Karpas-422 (cell line): Measurements from ENCODE around the gene SH2D7. TPM values are rescaled to one million over a fixed set of nuclear protein-coding genes. Genes with fewer than 3 reads are reported as not detected.

Experiments used
- DNase-seq: peaks from one replicate; pipeline ENCODE4 v3.0.0-alpha.2; 2015
- H2AFZ ChIP-seq: fragments of 200-600 bp; sonication (generic); 2 replicates; pipeline ENCODE4 v1.6.1; 2014; ENCODE audit warnings: antibody characterized with exemption, low read length, mixed read lengths
- H3K27ac ChIP-seq: fragments of 200-600 bp; sonication (generic); 2 replicates; pipeline ENCODE4 v1.5.1; 2014; ENCODE audit warnings: mild to moderate bottlenecking, low read length, moderate library complexity
- H3K27me3 ChIP-seq: fragments of 200-600 bp; sonication (generic); 2 replicates; pipeline ENCODE4 v1.6.1; 2014; ENCODE audit warnings: low read length, mixed read lengths
- H3K36me3 ChIP-seq: fragments of 200-600 bp; sonication (generic); 2 replicates; pipeline ENCODE4 v1.6.1; 2014; ENCODE audit warnings: low read length, mixed read lengths; ENCODE audit not compliant: insufficient read depth
- H3K4me1 ChIP-seq: fragments of 200-600 bp; sonication (generic); 2 replicates; pipeline ENCODE4 v1.6.1; 2014; ENCODE audit warnings: mild to moderate bottlenecking, low read length, mixed read lengths
- H3K4me2 ChIP-seq: fragments of 200-600 bp; sonication (generic); 2 replicates; pipeline ENCODE4 v1.6.1; 2014; ENCODE audit warnings: low read length, low read depth, mild to moderate bottlenecking; ENCODE audit not compliant: poor library complexity, severe bottlenecking
- H3K4me3 ChIP-seq: fragments of 200-600 bp; sonication (generic); 2 replicates; pipeline ENCODE4 v1.5.1; 2014; ENCODE audit warnings: mild to moderate bottlenecking, antibody characterized with exemption, low read length, mixed read lengths
- H3K79me2 ChIP-seq: fragments of 200-600 bp; sonication (generic); 2 replicates; pipeline ENCODE4 v1.6.1; 2014; ENCODE audit warnings: mild to moderate bottlenecking, low read length, mixed read lengths
- H3K9ac ChIP-seq: fragments of 200-600 bp; sonication (generic); 2 replicates; pipeline ENCODE4 v1.6.0; 2014; ENCODE audit warnings: low read length
- H3K9me2 ChIP-seq: fragments of 200-600 bp; sonication (generic), shearing (Covaris generic); replicated peaks from 2 replicates; pipeline ENCODE4 v1.6.0; 2014; ENCODE audit warnings: mild to moderate bottlenecking, low read length, moderate library complexity; ENCODE audit not compliant: insufficient read depth
- H3K9me3 ChIP-seq: fragments of 300-700, 200-600 bp; sonication (generic); 2 replicates; pipeline ENCODE4 v1.6.1; 2014; ENCODE audit warnings: low read length, mixed read lengths
- H4K20me1 ChIP-seq: fragments of 200-600 bp; sonication (generic); 2 replicates; pipeline ENCODE4 v1.6.1; 2014; ENCODE audit warnings: mild to moderate bottlenecking, antibody characterized with exemption, low read length, low read depth; ENCODE audit not compliant: insufficient read depth
- total RNA-seq: library from RNA; depleted of rRNA; stranded (reverse); fragments of >200 nt; shearing (Covaris generic); gene quantifications from 2 replicates; pipeline ENCODE4 v1.2.3, GENCODE V29; 2014; ENCODE audit warnings: low replicate concordance

The SH2D7 gene
- total RNA-seq, 1 experiment from 2014 or later, result not detected

DNA sequence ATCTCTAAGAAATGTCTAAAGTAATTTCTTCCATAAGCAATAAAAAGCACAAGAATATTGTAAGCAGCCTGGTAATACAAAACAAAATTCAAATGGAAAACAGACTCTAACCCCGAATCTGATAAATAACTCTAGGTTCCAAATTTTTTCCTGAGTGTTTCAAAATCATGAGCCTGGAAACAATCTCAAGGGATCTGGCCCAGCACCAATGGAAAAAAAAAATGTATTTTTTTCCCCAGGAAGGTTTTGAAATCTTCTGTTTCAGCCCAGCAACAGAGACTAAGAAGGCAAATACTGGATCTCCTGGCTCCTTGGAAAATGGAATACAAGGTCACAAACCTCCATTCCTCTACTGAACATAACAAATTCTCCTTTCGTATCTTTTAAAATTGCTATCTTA, 27.8 kb upstream of the SH2D7 start:
- peaks cover 3% of the 10 kb centered on the region; the same call in 1 of the 2 replicates for H4K20me1 ChIP-seq
- no peaks in the 10 kb centered on the region for H3K36me3 ChIP-seq
- H3K9me2 ChIP-seq, result no peaks in the 10 kb centered on the region
- no peak for DNase-seq
- H3K27ac ChIP-seq, result peak overlapping the region; percentile 94
- H3K9ac ChIP-seq, result no peak overlapping the region
- no peaks in the 10 kb centered on the region for H3K27me3 ChIP-seq
- peak overlapping the region; percentile 77 for H3K4me2 ChIP-seq
- H3K4me1 ChIP-seq, result peaks cover 97% of the 10 kb centered on the region
- no peak overlapping the region for H2AFZ ChIP-seq
- H3K4me3 ChIP-seq, result no peak overlapping the region
- peaks cover 92% of the 10 kb centered on the region for H3K79me2 ChIP-seq
- no peaks in the 10 kb centered on the region for H3K9me3 ChIP-seq

DNA sequence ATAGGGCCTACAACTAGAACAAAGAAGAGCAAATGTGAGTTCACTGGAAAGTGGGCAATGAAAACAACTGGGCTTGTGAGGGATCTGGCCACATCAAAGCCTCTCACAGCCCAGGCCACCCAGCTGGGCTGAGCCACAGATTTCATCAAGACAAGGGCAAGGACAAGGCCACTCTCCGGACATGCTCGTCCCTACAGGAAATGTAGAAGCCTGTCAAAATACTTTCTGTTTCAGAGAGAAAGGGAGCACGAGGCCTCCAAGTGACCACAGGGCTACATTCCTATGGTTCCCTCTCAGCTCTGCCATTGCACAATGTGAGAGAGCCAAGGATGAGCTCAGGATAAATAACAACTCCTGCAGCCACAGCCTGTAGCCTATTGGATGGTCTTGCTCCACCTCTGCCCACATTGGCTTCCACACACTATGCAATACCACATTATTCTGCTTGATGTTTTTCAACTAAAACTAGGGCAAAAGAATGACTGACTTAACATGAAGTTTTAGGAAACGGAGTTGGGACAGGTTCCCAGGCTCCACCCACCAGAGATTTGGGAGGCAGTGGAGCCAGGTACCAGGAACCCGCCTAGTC, 27.0 kb upstream of the SH2D7 start:
- Histone ChIP-seq H4K20me1 (peaks cover 3% of the 10 kb centered on the region; the same call in 1 of the 2 replicates), H3K79me2 (peaks cover 92% of the 10 kb centered on the region), H3K27ac (peak overlapping the region; percentile 94), H3K4me2 (peak overlapping the region; percentile 77), H3K4me1 (peaks cover 97% of the 10 kb centered on the region), H3K36me3 (no peaks in the 10 kb centered on the region), H3K4me3 (peak overlapping the region; percentile 49), H3K27me3 (no peaks in the 10 kb centered on the region), H3K9me2 (no peaks in the 10 kb centered on the region), H3K9me3 (no peaks in the 10 kb centered on the region), H2AFZ (no peak overlapping the region), H3K9ac (peak overlapping the region; percentile 66)
- no peak for DNase-seq

GRCh38 chr15:78065973-78066946, 26.1 kb upstream of the SH2D7 start:
- Histone ChIP-seq H3K4me2 (peak overlapping the region; percentile 77), H3K9ac (peak overlapping the region; percentile 66), H3K4me1 (peaks cover 95% of the 10 kb centered on the region), H4K20me1 (peaks cover 3% of the 10 kb centered on the region; the same call in 1 of the 2 replicates), H3K36me3 (no peaks in the 10 kb centered on the region), H2AFZ (no peak overlapping the region), H3K79me2 (peaks cover 92% of the 10 kb centered on the region), H3K9me2 (no peaks in the 10 kb centered on the region), H3K9me3 (no peaks in the 10 kb centered on the region), H3K4me3 (peak overlapping the region; percentile 49), H3K27me3 (no peaks in the 10 kb centered on the region), H3K27ac (peak overlapping the region; percentile 94)
- DNase-seq, result peak; percentile 71

GRCh38 chr15:78067328-78068228, 24.8 kb upstream of the SH2D7 start:
- H3K79me2 ChIP-seq, result peaks cover 96% of the 10 kb centered on the region
- H3K9me2 ChIP-seq, result no peaks in the 10 kb centered on the region
- peak overlapping the region; percentile 94 for H3K27ac ChIP-seq
- no peaks in the 10 kb centered on the region for H3K27me3 ChIP-seq
- peaks cover 3% of the 10 kb centered on the region; the same call in 1 of the 2 replicates for H4K20me1 ChIP-seq
- H3K4me1 ChIP-seq, result peaks cover 97% of the 10 kb centered on the region
- no peaks in the 10 kb centered on the region for H3K36me3 ChIP-seq
- H3K9ac ChIP-seq, result peak overlapping the region; percentile 66
- DNase-seq, result peak; percentile 58
- H2AFZ ChIP-seq, result no peak overlapping the region
- peak overlapping the region; percentile 49; the same call in 1 of the 2 replicates for H3K4me3 ChIP-seq
- H3K4me2 ChIP-seq, result peak overlapping the region; percentile 77
- H3K9me3 ChIP-seq, result no peaks in the 10 kb centered on the region

DNA sequence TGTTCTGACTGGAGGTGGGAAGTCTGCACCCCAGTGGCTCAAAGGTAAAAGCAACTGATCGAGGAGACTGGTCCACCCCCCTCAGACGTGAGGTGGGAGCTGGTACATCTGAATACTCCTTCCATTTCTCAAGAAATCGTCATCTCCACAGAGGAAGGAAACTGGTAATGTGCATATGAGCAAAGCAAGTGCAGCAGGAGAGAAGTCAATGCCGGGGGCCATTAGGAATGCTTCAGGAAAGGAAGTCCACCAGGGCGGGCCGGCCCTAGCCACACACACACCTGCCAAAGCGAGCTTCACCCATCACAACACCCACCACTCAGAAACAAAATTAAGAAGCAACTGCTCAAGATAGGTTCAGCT, 23.3 kb upstream of the SH2D7 start:
- Histone ChIP-seq H3K9me3 (no peaks in the 10 kb centered on the region), H3K4me3 (peak overlapping the region; percentile 49; the same call in 1 of the 2 replicates), H3K27ac (peak overlapping the region; percentile 94), H4K20me1 (peaks cover 3% of the 10 kb centered on the region; the same call in 1 of the 2 replicates), H3K9ac (peak overlapping the region; percentile 66), H3K9me2 (no peaks in the 10 kb centered on the region), H3K4me2 (peak overlapping the region; percentile 77), H3K79me2 (peaks cover 88% of the 10 kb centered on the region), H2AFZ (no peak overlapping the region), H3K4me1 (peaks cover 87% of the 10 kb centered on the region), H3K36me3 (no peaks in the 10 kb centered on the region), H3K27me3 (no peaks in the 10 kb centered on the region)
- DNase-seq, result no peak

DNA sequence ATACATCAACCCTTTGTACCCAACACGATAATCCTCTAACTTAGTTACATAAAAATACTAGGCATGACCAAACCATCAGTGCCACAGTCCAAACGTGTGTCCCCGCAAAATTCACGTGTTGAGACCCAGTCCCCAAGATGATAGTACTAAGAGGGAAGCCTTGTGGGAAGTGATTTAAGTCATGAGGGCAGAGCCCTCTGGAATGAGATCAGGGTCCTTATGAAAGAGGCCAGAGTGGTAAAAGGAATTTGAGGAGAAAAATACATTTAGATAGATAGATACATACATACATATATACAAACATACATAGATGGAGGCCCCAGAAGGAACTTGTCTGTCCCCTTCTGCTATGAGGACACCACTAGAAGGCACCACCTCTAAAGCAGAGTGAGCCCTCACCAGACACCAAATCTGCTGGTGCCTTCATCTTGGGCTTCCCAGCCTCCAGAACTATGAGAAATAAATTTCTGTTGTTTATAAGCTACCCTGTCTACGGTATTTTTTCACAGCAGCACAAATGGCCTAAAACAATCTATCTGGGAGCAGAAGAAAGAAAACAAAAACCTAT, 22.8 kb upstream of the SH2D7 start:
- Histone ChIP-seq H3K9me2 (no peaks in the 10 kb centered on the region), H4K20me1 (peaks cover 3% of the 10 kb centered on the region; the same call in 1 of the 2 replicates), H3K27ac (peak overlapping the region; percentile 94), H3K9ac (peak overlapping the region; percentile 66), H3K4me1 (peaks cover 82% of the 10 kb centered on the region), H3K9me3 (no peaks in the 10 kb centered on the region), H3K36me3 (no peaks in the 10 kb centered on the region), H3K27me3 (no peaks in the 10 kb centered on the region), H3K79me2 (peaks cover 87% of the 10 kb centered on the region), H3K4me2 (peak overlapping the region; percentile 77), H3K4me3 (peak overlapping the region; percentile 49; the same call in 1 of the 2 replicates), H2AFZ (no peak overlapping the region)
- DNase-seq, result no peak

DNA sequence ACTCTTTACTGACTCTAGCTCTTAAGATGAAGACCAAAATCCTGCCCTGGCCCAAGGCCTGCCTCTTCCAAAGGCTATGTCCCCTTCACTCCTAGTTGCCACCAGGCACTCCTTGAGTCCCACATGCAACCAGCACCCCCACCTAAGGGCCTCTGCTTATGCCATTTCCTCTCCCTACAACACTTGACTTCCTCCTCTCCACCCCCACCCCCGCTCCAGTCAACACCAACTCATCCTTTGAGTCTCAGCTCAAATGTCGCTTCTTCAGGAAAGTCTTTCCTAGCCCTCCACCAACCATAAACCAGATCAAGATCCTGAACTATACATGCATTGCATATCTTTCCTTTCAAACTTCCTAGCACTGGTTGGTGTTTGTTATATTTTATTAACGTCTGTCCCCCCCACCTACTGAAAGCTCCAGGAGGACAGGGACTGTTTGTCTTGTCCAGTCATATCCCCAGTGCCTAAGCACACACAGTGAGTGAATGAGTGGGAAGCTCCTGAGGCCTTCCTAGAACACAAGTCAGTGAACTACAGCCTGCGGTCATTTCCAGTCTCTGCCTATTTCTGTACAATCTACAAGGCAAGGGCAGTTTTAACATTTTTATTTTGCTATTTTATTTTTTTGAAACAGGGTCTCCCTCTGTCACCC, 22.2 kb upstream of the SH2D7 start:
- Histone ChIP-seq H3K4me1 (peaks cover 76% of the 10 kb centered on the region), H3K9ac (peak overlapping the region; percentile 66), H4K20me1 (peaks cover 3% of the 10 kb centered on the region; the same call in 1 of the 2 replicates), H3K4me2 (peak overlapping the region; percentile 77), H3K9me3 (no peaks in the 10 kb centered on the region), H3K9me2 (no peaks in the 10 kb centered on the region), H3K79me2 (peaks cover 85% of the 10 kb centered on the region), H2AFZ (no peak overlapping the region), H3K27ac (peak overlapping the region; percentile 94), H3K36me3 (no peaks in the 10 kb centered on the region), H3K27me3 (no peaks in the 10 kb centered on the region), H3K4me3 (peak overlapping the region; percentile 49; the same call in 1 of the 2 replicates)
- peak; percentile 60 for DNase-seq
